Fibroblast of skin of scalp (primary cell): ENCODE results near the gene LGALS7B. TPM values are rescaled to one million over a fixed set of nuclear protein-coding genes. Genes with fewer than 3 reads are reported as not detected.
"Not testable (repeated sequence)": the region's sequence is repeated elsewhere in the genome, so short reads cannot be mapped to it uniquely, and the experiment has no call there.

Experiments used
- DNase-seq: peaks from one replicate; pipeline ENCODE4 v3.0.0-alpha.2; 2013
- polyA plus RNA-seq, 2 experiments: library from polyadenylated mRNA; unstranded; fragments of 120-200 nt; gene quantifications; one replicate each; pipeline ENCODE4 v1.2.1, GENCODE V29; 2013; ENCODE audit not compliant: insufficient read length in 2 of 2

Gene LGALS7B
- polyA plus RNA-seq (2013, experiment 1 of 2; ENCODE audit: insufficient read length): not detected
- 2.8 TPM for polyA plus RNA-seq (2013, experiment 2 of 2; ENCODE audit: insufficient read length)

DNA sequence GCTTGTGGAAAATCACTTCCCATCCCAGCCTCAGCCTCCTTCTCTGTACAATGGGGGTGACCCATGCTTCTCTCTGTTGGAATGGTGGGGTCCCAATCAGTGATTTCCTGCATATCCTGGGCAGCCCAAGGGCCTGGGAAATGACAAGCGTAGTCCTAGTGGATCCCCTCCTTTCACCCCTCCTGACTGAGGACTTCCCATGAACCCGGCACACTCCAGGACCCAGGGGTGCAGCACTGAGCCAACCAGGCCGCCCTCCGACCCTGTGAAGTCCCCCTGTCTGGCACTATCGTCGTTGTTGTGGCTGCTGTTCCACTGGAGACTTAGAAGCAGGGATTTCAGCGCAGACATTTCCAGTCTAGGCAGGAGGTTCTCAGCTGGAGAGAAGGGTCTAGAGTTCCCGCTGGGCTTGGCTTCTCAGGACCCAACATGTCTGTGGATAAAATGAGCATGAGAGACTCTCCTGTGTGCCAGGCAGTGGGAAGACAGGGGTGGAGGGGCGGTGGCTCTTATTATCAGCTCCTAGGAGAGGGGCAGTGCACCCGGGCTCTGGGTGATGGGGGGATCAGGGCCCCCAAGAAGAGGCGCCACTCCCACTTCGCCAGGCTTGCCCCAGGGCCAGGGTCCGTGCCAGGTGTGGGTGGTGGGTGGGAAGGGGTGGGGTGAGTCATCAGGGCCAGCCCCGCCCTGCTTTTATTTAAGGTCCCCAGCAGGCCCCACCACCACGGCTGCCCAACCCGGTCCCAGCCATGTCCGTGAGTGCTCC lies at the start of gene LGALS7B:
LGALS7B (plus strand) TSS at position 723 of the 766 bp plus-strand sequence; CDS start at position 750, 27 bp downstream.
- DNase-seq: no peak

DNA sequence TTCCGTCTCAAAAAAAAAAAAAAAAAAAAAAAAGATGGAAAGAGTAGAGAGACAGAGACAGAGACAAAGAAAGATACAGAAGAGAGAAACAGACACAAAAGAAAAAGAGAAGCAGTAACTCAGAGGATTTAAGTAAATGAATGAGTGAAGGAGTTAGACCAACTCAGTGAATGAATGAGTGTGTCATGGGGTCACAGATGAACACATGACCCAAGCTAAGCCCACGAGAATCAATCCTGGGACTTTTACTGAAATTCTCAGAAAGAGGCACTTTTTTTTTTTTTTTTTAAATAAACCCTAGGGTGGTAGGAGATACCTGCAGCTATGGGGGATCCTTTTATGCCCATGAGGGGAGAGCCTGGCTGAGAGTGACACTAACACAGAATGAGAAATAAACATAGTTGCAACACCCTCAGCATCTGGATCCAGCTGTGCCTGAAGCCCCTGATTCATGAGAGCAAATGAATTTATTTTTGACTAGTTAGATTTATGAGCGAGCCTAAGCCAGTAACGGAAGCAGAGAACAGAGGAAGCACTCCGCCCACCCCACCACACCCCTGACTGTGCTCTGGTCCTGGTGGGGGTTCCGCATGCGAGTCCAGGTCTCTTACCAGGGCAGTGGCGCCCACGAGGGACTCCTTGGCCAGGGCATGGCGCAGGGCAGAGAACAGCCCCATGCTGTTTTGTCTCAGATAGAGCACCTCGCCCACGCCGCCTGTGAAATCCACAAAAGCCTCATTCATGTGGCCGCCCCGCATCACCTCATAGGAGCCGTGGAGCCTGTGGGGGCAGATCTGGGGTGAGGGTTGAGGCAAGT lies 49.4 kb upstream of the LGALS7B start:
- no peak for DNase-seq

DNA sequence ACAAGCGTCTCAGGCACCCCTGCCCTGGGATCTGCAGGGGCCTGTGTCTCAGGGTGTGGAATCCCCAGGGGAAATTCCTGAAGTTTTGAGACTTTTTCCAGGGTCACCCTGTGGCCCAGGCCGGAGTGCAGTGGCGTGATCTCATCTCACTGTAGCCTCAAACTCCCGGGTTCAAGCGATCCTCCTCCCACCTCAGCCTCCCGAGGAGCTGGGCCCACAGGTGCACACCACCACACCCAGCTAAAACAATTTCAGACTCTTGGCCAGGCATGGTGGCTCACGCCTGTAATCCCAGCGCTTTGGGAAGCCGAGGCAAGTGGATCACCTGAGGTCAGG lies 48.8 kb upstream of the LGALS7B start:
- no peak for DNase-seq

DNA sequence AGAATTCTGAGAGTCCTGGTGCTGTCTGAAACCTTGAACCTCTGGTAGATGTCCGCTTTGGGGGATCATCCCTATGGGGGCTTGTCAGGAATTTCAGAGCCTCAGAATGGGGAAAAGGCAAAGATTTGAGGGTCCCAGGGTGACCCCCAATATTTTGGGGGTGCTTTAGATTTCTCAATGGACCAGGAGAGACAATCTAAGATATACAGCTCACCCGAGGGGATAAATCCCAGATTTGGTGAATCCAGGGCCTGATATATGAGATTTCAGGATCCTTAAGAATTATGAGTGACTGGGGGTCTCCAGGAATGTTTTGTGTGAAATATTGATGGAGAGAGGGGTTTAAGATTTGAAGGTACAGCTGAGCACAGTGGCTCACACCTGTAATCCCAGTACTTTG lies 48.1 kb upstream of the LGALS7B start:
- DNase-seq: no peak

DNA sequence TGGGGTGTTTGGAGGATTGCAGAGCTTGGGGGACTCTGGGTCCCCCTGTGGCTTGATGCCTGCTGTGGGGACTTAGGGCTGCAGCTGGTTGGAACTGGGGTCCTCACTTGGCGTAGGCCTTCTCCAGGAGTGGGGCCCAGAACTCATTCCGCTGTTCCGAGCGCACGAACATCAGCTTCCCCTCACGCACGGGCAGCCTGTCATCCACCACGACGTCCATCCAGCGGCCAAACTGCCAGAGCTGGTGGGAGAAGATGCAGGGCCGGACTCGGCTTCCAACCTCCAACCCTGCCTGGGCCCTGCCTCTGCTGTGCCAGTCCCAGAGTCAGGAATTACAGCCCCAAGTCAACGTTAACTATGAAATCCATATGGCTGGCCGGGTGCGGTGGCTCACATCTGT lies 47.3 kb upstream of the LGALS7B start:
- no peak for DNase-seq

DNA sequence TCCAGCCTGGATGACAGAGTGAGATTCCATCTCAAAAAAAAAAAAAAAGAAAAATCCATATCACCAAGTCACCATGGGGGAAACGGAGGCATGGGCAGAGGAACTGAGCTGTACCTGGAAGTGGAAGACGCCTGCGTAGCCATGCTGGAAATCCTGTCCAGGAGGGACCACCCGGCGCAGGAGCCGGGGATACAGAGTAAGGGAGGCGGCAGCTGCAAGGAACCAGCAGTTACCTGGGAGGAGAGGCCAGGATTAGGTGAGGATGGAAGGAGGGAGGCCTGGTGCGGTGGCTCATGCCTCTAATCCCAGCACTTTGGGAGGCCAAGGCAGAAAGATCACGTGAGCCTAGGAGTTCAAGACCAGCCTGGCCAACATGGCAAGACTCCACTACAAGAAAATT lies 46.7 kb upstream of the LGALS7B start:
- no peak for DNase-seq

DNA sequence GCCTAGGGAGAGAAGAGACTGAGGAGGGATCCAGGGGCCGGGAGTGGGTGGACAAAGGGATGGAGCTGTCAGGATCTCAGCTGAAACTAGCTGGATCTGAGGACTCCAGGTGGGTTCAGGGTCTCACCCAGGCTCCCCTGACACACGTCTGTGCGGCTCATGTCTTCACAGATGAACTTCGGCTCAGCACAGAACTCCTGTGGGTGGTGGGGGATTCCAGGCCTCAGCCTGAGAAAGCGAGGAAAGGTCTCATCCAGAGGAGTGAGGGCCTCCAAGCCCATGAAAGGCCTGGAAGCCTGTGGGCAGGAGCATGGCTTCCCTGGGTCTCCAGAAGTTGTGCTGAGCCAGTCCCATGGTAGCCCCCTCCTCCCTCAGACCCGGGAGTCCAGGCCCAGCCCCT lies 46.1 kb upstream of the LGALS7B start:
- no peak for DNase-seq

DNA sequence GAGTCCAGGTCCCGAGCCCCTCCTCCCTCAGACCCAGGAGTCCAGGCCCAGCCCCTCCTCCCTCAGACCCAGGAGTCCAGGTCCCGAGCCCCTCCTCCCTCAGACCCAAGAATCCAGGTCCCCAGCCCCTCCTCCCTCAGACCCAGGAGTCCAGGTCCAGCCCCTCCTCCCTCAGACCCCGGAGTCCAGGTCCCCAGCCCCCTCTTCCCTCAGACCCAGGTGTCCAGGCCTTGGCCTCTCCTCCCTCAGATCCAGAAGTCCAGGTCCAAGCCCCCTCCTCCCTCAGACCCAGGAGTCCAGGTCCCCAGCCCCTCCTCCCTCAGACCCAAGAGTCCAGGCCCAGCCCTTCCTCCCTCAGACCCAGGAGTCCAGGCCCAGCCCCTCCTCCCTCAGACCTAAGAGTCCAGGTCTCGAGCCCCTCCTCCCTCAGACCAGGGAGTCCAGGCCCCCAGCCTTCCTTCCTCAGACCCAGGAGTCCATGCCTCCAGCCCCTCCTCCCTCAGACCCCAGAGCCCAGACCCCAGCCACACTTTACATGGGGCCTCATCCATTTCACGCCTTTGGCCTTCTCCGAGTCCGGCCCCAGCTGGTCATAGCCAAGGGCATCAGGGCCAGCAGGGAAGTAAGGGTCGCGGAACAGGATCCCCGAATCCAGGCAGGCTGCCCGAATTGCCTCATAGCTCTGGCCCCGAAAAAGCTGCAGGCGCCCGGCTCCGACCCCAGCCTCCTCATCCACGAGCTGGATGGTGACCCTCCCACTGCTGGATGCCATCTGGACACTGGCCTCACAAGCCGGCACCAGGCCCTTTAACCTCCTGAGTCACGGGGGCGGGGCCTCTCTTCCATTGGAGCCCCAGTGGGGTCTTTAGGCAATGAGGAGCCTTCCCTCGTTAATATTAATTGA lies 45.4 kb upstream of the LGALS7B start:
- no peak for DNase-seq

DNA sequence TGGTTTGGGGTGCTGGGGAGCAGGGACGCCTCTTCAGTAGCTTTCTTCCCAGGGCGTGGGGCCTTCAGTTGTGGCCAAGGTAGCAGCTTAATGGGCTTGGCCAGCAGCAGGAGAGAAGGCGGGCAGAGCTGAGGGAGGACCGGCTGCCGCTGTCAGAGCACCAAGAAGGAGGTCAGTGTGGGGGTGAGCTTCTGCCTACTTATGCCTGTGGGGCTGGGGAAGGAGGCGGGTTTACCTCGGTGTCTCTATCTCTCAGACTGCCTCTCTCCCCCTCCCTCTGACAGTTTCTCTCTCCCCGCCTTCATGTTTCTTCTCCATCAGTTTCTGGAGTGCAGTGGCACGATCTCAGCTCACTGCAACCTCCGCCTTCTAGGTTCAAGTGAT lies 44.7 kb upstream of the LGALS7B start, which contains the start of gene CAPN12:
CAPN12 (minus strand) TSS at position 177 of the 384 bp plus-strand sequence. CDS start 309 bp downstream, outside the sequence.
- DNase-seq: no peak

DNA sequence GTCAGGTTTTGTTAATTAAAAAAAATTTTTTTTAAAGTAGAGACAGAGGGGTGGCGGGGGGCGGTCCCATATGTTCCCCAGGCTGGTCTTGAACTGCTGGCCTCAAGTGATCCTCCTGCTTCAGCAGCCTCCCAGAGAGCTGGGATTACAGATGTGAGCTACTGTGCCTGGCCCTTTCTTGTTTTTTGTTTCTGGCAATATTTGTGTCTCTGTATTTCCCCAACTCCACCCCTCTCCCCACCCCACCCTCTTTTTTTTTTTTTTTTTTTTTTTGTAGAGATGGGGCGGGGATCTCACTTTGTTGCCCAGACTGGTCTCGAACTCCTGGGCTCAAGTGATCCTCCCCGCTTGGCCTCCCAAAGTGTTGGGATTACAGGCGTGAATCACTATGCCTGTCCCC lies 44.1 kb upstream of the LGALS7B start:
- no peak for DNase-seq

DNA sequence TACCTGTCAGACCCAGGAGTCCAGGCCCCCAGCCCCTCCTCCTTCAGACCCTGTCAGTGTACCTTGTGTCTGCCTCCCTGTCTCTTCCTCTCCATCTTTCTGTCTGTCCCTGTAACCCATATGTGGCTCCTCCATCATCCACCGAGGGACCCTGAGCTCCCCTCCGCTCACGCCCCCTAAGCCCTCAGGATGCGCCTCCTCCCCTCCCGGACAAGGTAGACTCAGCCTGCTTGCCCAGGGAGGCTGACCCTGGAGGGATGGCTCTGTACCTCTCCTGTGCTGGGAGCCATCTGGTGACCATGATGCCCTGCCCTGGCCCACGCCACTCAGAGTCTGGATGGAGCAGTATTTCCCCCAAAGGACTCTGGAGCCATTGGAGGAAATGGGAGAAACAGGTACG lies 43.7 kb upstream of the LGALS7B start:
- no peak for DNase-seq

DNA sequence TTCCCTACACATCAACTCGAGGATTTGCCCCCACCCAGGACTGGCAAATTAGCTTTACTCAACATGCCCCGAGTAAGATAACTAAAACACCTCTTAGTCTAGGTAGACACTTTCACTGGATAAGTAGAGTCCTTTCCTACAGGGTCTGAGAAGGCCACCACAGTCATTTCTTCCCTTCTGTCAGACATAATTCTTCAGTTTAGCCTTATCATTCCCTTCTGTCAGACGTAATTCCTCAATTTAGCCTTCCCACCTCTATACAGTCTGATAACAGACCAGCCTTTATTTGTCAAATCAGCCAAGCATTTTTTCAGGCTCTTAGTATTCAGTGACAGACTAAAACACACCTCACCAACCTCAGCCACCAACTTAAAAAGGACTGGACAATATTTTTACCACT lies 35.2 kb upstream of the LGALS7B start:
- DNase-seq: not testable (repeated sequence)

DNA sequence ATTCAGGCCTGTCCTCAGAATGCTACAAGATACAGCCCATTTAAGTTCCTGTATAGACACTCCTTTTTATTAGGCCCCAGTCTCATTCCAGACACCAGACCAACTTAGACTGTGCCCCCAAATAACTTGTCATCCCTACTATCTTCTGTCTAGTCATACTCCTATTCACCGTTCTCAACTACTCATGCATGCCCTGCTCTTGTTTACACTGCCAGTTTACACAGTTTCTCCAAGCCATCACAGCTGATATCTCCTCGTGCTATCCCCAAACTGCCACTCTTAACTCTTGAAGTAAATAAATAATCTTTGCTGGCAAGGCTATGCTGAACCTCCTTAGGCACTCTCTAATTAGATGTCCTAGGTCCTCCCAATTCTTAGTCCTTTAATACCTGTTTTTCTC lies 34.8 kb upstream of the LGALS7B start:
- DNase-seq: not testable (repeated sequence)

DNA sequence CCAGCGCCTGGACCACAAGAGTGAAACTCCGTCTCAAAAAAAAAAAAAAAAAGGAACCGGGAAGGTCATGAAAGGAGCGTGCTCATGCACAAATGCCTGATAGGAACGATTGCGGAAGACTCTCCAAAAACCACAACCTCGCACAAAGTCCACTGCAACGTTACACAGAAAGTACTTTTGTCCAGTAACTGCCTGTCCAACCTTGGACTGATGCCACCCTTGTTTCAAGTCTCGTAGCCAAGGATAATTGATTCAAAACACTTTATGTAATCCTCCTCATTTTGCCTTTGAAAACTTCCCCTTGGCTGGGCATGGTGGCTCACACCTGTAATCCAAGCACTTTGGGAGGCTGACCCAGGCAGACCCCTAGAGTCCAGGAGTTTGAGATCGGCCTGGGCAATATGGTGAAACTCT lies 29.4 kb upstream of the LGALS7B start:
- no peak for DNase-seq

DNA sequence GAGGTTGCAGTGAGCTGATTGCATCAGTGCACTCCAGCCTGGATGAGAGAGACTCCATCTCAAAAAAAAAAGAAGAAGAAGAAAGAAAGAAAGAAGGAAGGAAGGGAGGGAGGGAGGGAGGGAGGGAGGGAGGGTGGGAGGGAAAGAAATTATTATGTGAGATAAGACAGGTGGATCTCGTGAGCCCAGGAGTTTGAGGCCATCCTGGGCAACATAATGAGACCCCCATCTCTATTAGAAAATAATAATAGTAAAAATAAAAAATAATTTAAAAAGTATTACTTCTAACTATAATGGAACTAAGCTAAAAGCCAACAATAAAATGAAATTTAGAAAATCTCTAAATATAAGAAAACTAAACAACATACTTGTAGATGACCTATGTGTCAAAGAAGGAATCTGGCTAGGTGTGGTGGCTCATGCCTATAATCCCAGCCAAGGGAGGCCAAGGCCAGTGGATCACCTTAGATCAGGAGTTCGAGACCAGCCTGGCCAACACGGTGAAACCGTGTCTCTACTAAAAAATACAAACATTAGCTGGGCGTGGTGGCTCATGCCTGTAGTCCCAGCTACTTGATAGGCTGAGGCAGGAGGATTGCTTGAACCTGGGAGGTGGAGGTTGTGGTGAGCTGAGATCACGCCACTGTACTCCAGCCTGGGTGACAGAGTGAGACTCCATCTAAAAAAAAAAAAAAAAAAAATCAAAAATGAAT lies 28.0 kb upstream of the LGALS7B start:
- not testable (repeated sequence) for DNase-seq

DNA sequence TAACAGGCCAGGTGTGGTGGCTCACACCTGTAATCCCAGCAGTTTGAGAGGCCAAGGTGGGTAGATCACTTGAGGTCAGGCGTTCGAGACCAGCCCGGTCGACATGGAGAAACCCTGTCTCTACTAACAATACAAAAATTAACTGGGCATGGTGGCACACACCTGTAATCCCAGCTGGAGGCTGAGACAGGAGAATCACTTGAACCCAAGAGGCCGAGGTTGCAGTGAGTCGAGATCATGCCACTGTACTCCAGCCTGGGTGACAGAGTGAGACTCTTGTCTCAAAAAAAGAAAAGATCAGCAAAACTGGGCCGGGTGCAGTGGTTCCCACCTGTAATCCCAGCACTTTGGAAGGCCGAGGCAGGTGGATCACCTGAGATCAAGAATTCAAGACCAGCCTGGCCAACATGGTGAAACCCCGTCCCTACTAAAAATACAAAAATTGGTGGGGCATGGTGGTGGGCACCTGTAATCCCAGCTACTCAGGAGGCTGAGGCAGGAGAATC lies 27.1 kb upstream of the LGALS7B start:
- not testable (repeated sequence) for DNase-seq

DNA sequence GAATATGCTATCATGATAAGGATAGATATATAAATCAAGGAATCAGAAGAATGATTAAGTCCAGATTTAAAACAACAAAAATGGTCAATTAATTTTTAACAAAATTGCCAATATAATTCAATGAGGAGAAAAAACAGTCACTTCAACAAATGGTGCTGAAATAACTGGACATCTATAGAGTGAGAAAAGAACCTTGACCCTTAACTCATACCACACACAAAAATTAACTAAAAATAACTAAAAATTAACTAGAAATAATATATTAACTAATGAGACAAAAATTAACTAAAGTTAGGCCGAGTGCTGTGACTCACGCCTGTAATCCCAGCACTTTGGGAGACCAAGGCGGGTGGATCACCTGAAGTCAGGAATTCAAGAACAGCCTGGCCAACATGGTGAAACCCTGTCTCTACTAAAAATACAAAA lies 25.2 kb upstream of the LGALS7B start:
- no peak for DNase-seq

DNA sequence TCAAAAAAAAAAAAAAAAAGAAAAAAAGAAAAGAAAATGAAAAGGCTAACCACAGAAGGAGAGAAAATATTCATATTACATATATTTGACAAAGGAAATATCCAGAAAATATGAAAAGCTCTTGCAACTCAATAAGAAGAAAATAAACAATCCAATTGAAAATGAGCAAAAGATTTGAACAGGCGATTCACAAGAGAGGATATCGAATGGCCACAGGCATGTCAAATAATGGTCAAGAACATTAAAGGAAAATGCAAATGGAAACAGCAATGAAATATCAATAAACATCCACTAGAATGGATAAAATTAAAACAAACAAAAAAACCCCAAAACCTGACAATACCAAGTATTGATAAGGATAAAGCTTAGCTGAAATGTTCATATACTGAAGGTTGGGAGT lies 23.8 kb upstream of the LGALS7B start:
- DNase-seq: no peak

DNA sequence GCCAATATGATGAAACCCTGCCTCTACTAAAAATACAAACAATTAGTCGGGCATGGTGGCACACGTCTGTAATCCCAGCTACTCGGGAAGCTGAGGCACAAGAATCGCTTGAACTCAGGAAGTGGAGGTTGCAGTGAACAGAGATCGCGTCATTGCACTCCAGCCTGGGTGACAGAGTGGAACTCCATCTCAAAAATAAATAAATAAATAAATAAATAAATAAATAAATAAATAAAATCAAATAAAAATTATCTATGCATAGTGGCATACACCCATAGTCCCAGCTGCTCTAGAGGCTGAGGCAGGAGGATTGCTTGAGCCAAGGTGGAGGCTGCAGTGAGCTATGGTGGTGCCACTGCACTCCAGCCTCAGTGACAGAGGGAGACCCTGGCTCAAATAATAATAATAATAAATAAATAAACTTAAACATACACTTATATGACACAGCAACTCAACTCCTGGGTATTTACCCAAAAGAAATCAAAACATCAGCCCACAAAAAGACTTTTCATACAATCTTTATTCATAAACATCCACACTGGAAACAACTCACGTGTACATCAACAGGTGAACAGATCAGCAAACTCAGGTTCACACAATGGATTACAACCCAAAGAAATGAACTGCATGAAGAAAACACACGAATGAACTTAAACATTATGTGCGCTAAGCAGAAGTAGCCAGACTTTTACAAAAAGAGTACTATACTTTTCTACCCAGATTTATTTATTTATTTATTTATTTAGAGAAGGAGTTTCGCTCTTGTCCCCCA lies 22.5 kb upstream of the LGALS7B start:
- DNase-seq: no peak

DNA sequence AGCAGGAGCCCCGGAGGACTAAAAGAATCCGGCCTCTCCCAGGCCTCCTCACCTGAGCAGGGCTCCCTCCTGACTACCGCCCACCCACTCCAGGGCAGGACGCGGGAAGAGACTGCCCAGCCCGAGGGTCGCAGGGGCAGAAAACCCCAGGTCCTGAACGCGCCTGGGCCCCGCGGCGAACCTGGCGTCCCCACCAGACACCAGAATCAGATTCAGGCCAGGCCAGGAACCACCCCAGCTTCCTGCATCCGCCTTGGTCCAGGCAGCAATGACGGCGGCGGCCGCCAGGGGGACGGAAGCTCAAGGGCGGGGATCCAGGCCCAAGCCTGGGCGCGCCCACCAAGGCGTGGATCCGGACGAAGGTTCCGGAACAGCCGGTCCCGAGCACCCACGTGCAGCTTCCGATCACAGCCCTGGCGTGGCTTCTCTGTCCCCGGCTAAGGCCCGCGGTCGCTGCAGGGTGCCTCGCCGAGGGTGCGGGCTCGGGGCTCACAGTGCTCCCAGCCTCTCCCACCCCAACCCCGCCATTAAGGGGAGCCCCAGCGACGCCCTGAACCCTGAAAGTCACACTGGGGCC lies 19.3 kb upstream of the LGALS7B start:
- peak; percentile 74 for DNase-seq
